ENCODE measurements around the gene LKAAEAR1.

LKAAEAR1 gene

DNA sequence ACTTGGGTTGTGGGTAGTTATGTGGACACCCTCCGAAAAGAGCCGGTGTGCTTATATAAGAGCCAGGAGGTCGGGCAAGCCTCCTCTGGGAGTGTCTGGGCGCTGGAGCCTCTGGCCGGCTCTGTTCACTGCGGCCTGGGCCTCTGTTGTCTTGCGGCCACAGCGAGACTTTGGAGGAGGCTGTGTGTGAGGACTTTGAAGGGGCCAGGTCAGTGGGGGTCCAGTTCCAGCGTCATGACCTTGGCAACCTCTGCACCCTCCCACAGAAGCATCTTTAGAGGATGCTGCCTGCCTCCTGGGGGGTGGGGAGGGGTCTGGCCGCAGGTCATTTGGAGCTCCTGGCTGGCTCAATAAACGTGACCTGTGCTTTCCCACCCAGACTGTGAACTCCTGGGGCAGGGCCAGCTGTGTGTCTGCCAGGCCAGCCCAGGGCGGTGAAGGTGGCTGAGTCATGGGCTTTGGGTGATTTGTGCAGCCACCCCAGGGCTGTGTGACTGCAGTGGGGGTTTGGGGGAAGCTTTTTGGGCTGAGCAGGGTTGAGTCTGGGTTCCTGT, 20.0 kb downstream of the LKAAEAR1 start:
- TF ChIP-seq, protein P1, sequence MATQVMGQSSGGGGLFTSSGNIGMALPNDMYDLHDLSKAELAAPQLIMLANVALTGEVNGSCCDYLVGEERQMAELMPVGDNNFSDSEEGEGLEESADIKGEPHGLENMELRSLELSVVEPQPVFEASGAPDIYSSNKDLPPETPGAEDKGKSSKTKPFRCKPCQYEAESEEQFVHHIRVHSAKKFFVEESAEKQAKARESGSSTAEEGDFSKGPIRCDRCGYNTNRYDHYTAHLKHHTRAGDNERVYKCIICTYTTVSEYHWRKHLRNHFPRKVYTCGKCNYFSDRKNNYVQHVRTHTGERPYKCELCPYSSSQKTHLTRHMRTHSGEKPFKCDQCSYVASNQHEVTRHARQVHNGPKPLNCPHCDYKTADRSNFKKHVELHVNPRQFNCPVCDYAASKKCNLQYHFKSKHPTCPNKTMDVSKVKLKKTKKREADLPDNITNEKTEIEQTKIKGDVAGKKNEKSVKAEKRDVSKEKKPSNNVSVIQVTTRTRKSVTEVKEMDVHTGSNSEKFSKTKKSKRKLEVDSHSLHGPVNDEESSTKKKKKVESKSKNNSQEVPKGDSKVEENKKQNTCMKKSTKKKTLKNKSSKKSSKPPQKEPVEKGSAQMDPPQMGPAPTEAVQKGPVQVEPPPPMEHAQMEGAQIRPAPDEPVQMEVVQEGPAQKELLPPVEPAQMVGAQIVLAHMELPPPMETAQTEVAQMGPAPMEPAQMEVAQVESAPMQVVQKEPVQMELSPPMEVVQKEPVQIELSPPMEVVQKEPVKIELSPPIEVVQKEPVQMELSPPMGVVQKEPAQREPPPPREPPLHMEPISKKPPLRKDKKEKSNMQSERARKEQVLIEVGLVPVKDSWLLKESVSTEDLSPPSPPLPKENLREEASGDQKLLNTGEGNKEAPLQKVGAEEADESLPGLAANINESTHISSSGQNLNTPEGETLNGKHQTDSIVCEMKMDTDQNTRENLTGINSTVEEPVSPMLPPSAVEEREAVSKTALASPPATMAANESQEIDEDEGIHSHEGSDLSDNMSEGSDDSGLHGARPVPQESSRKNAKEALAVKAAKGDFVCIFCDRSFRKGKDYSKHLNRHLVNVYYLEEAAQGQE (IDR thresholded peaks at IDR 0.05; ENCODE audit: insufficient read depth in 1 of 2, low read depth in 2 of 2, low read length in 2 of 2), result no peak
- TF ChIP-seq POLR2AphosphoS5 (IDR thresholded peaks at IDR 0.05; ENCODE audit: low read depth, low read length) (no peak), FOXP2 (optimal IDR thresholded peaks at IDR 0.05; ENCODE audit: borderline replicate concordance, extremely low read depth, extremely low read length, insufficient read depth) (no peak), SIN3A (IDR thresholded peaks at IDR 0.05; ENCODE audit: borderline replicate concordance, insufficient read depth, low read length) (no peak), TAF1 (IDR thresholded peaks at IDR 0.05; ENCODE audit: borderline replicate concordance, insufficient read depth, low read length) (no peak)

DNA sequence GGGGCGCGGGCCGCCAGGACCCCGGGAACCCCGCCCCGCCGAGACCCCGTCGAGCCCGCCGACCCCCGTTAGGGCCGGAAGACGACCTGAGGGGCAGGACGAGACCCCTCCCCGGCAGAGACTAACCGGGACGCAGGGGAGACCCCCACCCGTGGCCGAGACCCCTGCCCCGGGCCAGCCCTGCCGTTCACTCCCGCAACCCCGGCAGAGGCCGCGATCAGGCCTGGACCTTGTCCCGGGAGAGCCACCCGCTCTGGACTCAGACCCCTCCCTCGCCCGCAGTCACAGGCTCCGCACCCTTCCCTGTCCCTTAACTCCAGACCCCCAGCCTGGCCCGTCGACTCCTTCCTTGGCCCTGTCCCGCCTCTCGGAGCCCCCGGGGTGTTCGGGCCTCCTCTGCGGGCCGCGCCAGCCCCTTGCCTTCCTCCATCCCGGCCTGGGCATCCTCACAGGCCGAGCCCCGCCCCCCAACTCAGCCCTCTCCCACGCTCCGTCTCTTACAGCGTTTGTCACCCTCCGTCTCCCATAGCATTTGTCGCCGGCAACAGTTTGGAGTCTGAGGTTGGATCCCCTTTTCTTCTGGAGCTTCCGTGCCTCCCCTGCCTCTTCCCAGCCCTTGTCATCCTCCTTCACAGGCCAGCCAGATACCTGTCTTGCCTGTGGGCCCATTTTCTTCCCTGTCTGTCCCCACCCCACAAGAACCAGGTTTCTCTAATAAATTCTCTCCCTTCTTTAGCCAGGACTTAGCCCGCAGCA, 20.6 kb downstream of the LKAAEAR1 start:
- TF ChIP-seq POLR2AphosphoS5 (IDR thresholded peaks at IDR 0.05; ENCODE audit: low read depth, low read length) (no peak), SIN3A (IDR thresholded peaks at IDR 0.05; ENCODE audit: borderline replicate concordance, insufficient read depth, low read length) (no peak), FOXP2 (optimal IDR thresholded peaks at IDR 0.05; ENCODE audit: borderline replicate concordance, extremely low read depth, extremely low read length, insufficient read depth) (no peak), TAF1 (IDR thresholded peaks at IDR 0.05; ENCODE audit: borderline replicate concordance, insufficient read depth, low read length) (no peak)
- TF ChIP-seq, protein P1 (IDR thresholded peaks at IDR 0.05; ENCODE audit: insufficient read depth in 1 of 2, low read depth in 2 of 2, low read length in 2 of 2), result no peak

DNA sequence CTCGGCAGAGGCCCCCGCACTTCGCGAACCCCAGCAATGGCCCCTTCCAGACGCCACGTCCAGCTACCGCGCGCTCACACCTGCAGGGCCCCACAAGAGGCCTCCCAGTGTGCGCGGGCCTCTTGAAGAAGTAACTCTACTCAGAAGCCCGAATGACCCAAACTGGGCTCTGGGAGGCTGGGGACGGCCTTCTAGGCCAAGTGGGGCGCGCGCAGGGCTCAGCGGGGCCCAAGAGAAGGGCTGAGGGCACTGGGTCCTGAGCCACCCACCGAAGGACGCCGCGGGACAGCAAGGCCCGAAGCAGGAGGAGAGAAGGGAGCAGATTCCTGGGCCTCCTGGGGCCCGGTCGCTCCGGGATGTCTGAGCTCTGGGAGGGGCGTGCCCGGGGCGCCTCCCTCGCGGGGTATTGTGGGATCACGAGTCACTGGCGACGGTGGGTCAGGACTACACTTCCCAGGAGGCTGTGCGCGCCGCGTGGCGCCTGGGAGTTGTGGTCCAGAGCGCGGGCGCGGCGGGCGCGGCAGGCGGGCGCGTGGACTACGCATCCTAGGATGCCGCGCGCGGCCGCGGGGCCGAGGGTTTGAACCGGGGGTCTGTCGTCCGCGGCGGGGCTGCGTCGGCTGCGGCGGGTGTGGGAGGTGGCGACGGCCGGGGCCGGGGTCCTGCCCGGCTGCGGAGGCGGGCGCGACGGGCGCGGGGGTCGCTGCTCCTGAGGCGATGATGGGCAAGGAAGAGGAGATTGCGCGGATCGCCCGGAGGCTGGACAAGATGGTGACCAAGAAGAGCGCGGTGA, 21.4 kb downstream of the LKAAEAR1 start, which contains the start of gene TCEA2:
TSS of gene TCEA2 (plus strand) at position 603 of the 793 bp plus-strand sequence. CDS start at position 718, 115 bp downstream.
- TF ChIP-seq SIN3A (IDR thresholded peaks at IDR 0.05; ENCODE audit: borderline replicate concordance, insufficient read depth, low read length), result no peak
- peak; percentile 96 for TF ChIP-seq FOXP2 (optimal IDR thresholded peaks at IDR 0.05; ENCODE audit: borderline replicate concordance, extremely low read depth, extremely low read length, insufficient read depth)
- peak; percentile 62; the same call in 1 of the 2 replicates for TF ChIP-seq POLR2AphosphoS5 (IDR thresholded peaks at IDR 0.05; ENCODE audit: low read depth, low read length)

- TF ChIP-seq POLR2AphosphoS5 (IDR thresholded peaks at IDR 0.05; ENCODE audit: low read depth, low read length) (no peak), FOXP2 (optimal IDR thresholded peaks at IDR 0.05; ENCODE audit: borderline replicate concordance, extremely low read depth, extremely low read length, insufficient read depth) (no peak), TAF1 (IDR thresholded peaks at IDR 0.05; ENCODE audit: borderline replicate concordance, insufficient read depth, low read length) (no peak), SIN3A (IDR thresholded peaks at IDR 0.05; ENCODE audit: borderline replicate concordance, insufficient read depth, low read length) (no peak)
- TF ChIP-seq, protein P1 (IDR thresholded peaks at IDR 0.05; ENCODE audit: insufficient read depth in 1 of 2, low read depth in 2 of 2, low read length in 2 of 2), result no peak
Observed at GRCh38 chr20:64062276-64062595, 22.0 kb downstream of the LKAAEAR1 start.

DNA sequence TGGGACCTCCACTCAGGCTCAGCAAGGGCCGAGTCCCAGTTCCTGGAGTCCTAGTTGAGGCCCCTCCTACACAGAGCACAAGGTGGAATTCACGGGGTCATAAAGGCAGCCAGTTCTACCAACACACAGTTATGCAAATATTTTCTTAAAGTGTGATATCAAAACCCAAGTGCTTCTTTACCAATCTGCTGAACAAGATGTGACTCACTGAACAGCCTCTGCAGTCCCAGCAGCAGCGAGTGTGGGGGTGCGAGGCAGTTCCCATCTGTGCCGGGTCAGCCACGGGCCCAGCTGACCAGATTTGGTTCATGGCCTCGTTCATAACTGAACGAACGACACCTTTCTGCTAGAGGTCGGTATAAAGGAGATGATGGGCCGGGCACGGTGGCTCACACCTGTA, 25.7 kb downstream of the LKAAEAR1 start:
- TF ChIP-seq, protein P1 (IDR thresholded peaks at IDR 0.05; ENCODE audit: insufficient read depth in 1 of 2, low read depth in 2 of 2, low read length in 2 of 2), result no peak
- TF ChIP-seq POLR2AphosphoS5 (IDR thresholded peaks at IDR 0.05; ENCODE audit: low read depth, low read length) (no peak), FOXP2 (optimal IDR thresholded peaks at IDR 0.05; ENCODE audit: borderline replicate concordance, extremely low read depth, extremely low read length, insufficient read depth) (no peak), SIN3A (IDR thresholded peaks at IDR 0.05; ENCODE audit: borderline replicate concordance, insufficient read depth, low read length) (no peak), TAF1 (IDR thresholded peaks at IDR 0.05; ENCODE audit: borderline replicate concordance, insufficient read depth, low read length) (no peak)

Measured in PFSK-1 (cell line).